IgD-negative memory B cell (primary cell): ENCODE measurements around the gene AUH. TPM values are rescaled to one million over a fixed set of nuclear protein-coding genes. Genes with fewer than 3 reads are reported as not detected.
A peak's percentile ranks its signal among the peaks of the same experiment; 100 is the strongest.

ENCODE experiments used
- H3K27ac Mint-ChIP-seq, 3 donors: one replicate each; pipeline ENCODE4 v1.8.0; 2020 to 2022; ENCODE audit warnings: mild to moderate bottlenecking in 3 of 3, mixed read lengths in 3 of 3, moderate library complexity in 1 of 3
- H3K27me3 Mint-ChIP-seq: one replicate; pipeline ENCODE4 v1.8.0; 2021; ENCODE audit warnings: mixed read lengths
- H3K36me3 Mint-ChIP-seq: one replicate; pipeline ENCODE4 v1.8.0; 2020; ENCODE audit warnings: mild to moderate bottlenecking, mixed read lengths
- H3K4me1 Mint-ChIP-seq, 3 donors: one replicate each; pipeline ENCODE4 v1.8.0; 2020 to 2022; ENCODE audit warnings: mixed read lengths in 3 of 3, mild to moderate bottlenecking in 1 of 3
- H3K4me3 Mint-ChIP-seq, 4 donors: one replicate each; pipeline ENCODE4 v1.8.0; 2020 to 2022; ENCODE audit warnings: mild to moderate bottlenecking in 4 of 4, mixed read lengths in 4 of 4, moderate library complexity in 3 of 4
- H3K9me3 Mint-ChIP-seq, 3 donors: one replicate each; pipeline ENCODE4 v1.8.0; 2020 to 2021; ENCODE audit warnings: mixed read lengths in 3 of 3, mild to moderate bottlenecking in 1 of 3
- polyA plus RNA-seq: library from polyadenylated mRNA; unstranded; fragments of 300-500 nt; fragmentation: Illumina TruSeq; gene quantifications from one replicate; pipeline ENCODE4 v1.2.3, GENCODE V29; 2021

The AUH gene
- polyA plus RNA-seq, 1 donor from 2014 or later, result 15.7 TPM

- Mint-ChIP-seq H3K27me3 (no peaks in the 10 kb centered on the region), H3K36me3 (peaks cover 18% of the 10 kb centered on the region), H3K4me3 (no peak overlapping the region), H3K9me3 (no peaks in the 10 kb centered on the region), H3K27ac (no peak overlapping the region), H3K4me1 (peaks cover 0 to 12% (median 3%) of the 10 kb centered on the region in 3 donors)
Measured at GRCh38 chr9:91214867-91215266, 146.9 kb downstream of the AUH start.

- no peaks in the 10 kb centered on the region for H3K27me3 Mint-ChIP-seq
- H3K27ac Mint-ChIP-seq, result no peak overlapping the region
- peaks cover 4 to 15% (median 6%) of the 10 kb centered on the region in 3 donors for H3K4me1 Mint-ChIP-seq
- H3K36me3 Mint-ChIP-seq, result peaks cover 17% of the 10 kb centered on the region
- no peaks in the 10 kb centered on the region for H3K9me3 Mint-ChIP-seq
- no peak overlapping the region for H3K4me3 Mint-ChIP-seq
Measured at GRCh38 chr9:91214086-91214485, 147.6 kb downstream of the AUH start.

GRCh38 chr9:91212596-91213243, 149.0 kb downstream of the AUH start:
- Mint-ChIP-seq H3K9me3 (no peaks in the 10 kb centered on the region), H3K4me1 (peaks cover 17 to 28% (median 18%) of the 10 kb centered on the region in 3 donors), H3K4me3 (no peak overlapping the region), H3K27ac (no peak overlapping the region), H3K36me3 (peaks cover 8% of the 10 kb centered on the region), H3K27me3 (no peaks in the 10 kb centered on the region)

GRCh38 chr9:91211919-91212318, 149.8 kb downstream of the AUH start:
- H3K9me3 Mint-ChIP-seq, result no peaks in the 10 kb centered on the region
- H3K27ac Mint-ChIP-seq, result peak overlapping the region in 1 of 3 donors; percentile 43
- peaks cover 23 to 35% (median 23%) of the 10 kb centered on the region in 3 donors for H3K4me1 Mint-ChIP-seq
- H3K27me3 Mint-ChIP-seq, result no peaks in the 10 kb centered on the region
- peaks cover 3% of the 10 kb centered on the region for H3K36me3 Mint-ChIP-seq
- no peak overlapping the region for H3K4me3 Mint-ChIP-seq

- Mint-ChIP-seq H3K9me3 (no peaks in the 10 kb centered on the region), H3K36me3 (peaks cover 3% of the 10 kb centered on the region), H3K4me3 (no peak overlapping the region), H3K27me3 (no peaks in the 10 kb centered on the region), H3K27ac (no peak overlapping the region), H3K4me1 (peaks cover 25 to 37% (median 27%) of the 10 kb centered on the region in 3 donors)
Measured at GRCh38 chr9:91211414-91211813, 150.3 kb downstream of the AUH start.

- no peak overlapping the region for H3K4me3 Mint-ChIP-seq
- H3K4me1 Mint-ChIP-seq, result peaks cover 28 to 38% (median 29%) of the 10 kb centered on the region in 3 donors
- no peak overlapping the region for H3K27ac Mint-ChIP-seq
- no peaks in the 10 kb centered on the region for H3K27me3 Mint-ChIP-seq
- H3K36me3 Mint-ChIP-seq, result peaks cover 3% of the 10 kb centered on the region
- H3K9me3 Mint-ChIP-seq, result no peaks in the 10 kb centered on the region
Measured at GRCh38 chr9:91210318-91210717, 151.4 kb downstream of the AUH start.

- no peaks in the 10 kb centered on the region for H3K9me3 Mint-ChIP-seq
- H3K27me3 Mint-ChIP-seq, result no peaks in the 10 kb centered on the region
- H3K36me3 Mint-ChIP-seq, result peaks cover 1% of the 10 kb centered on the region
- H3K4me1 Mint-ChIP-seq, result peaks cover 28 to 38% (median 34%) of the 10 kb centered on the region in 3 donors
- peak overlapping the region; percentile 38 to 91 (median 51) for H3K27ac Mint-ChIP-seq
- H3K4me3 Mint-ChIP-seq, result peak overlapping the region in 3 of 4 donors; percentile 38 to 85 (median 78)
Measured at GRCh38 chr9:91208837-91209236, 152.9 kb downstream of the AUH start.

- Mint-ChIP-seq H3K27me3 (no peaks in the 10 kb centered on the region), H3K4me3 (peak overlapping the region; percentile 57 to 85 (median 75)), H3K4me1 (peaks cover 28 to 38% (median 34%) of the 10 kb centered on the region in 3 donors), H3K36me3 (peaks cover 1% of the 10 kb centered on the region), H3K27ac (peak overlapping the region; percentile 38 to 91 (median 51)), H3K9me3 (no peaks in the 10 kb centered on the region)
Measured at GRCh38 chr9:91208419-91208745, 153.3 kb downstream of the AUH start.

- Mint-ChIP-seq H3K9me3 (no peaks in the 10 kb centered on the region), H3K36me3 (peaks cover 4% of the 10 kb centered on the region), H3K27me3 (no peaks in the 10 kb centered on the region), H3K4me1 (peaks cover 29 to 38% (median 34%) of the 10 kb centered on the region in 3 donors), H3K4me3 (peak overlapping the region; percentile 57 to 85 (median 75)), H3K27ac (peak overlapping the region; percentile 38 to 91 (median 51))
Measured at GRCh38 chr9:91207729-91208418, 153.8 kb downstream of the AUH start.

GRCh38 chr9:91207397-91207728, 154.4 kb downstream of the AUH start:
- Mint-ChIP-seq H3K27me3 (no peaks in the 10 kb centered on the region), H3K27ac (peak overlapping the region in 2 of 3 donors; percentile 38 to 91), H3K9me3 (no peaks in the 10 kb centered on the region), H3K4me3 (peak overlapping the region; percentile 57 to 85 (median 75)), H3K4me1 (peaks cover 30 to 35% (median 34%) of the 10 kb centered on the region in 3 donors), H3K36me3 (peaks cover 4% of the 10 kb centered on the region)

GRCh38 chr9:91206806-91207205, 154.9 kb downstream of the AUH start:
- H3K4me1 Mint-ChIP-seq, result peaks cover 28 to 34% (median 29%) of the 10 kb centered on the region in 3 donors
- no peaks in the 10 kb centered on the region for H3K27me3 Mint-ChIP-seq
- peaks cover 4% of the 10 kb centered on the region for H3K36me3 Mint-ChIP-seq
- H3K4me3 Mint-ChIP-seq, result peak overlapping the region in 1 of 4 donors; percentile 27
- no peaks in the 10 kb centered on the region for H3K9me3 Mint-ChIP-seq
- H3K27ac Mint-ChIP-seq, result peak overlapping the region in 2 of 3 donors; percentile 38 to 82

GRCh38 chr9:91202736-91203283, 158.9 kb downstream of the AUH start:
- Mint-ChIP-seq H3K4me3 (no peak overlapping the region), H3K4me1 (peaks cover 18 to 22% (median 20%) of the 10 kb centered on the region in 3 donors), H3K27me3 (no peaks in the 10 kb centered on the region), H3K36me3 (peaks cover 4% of the 10 kb centered on the region), H3K9me3 (peaks cover 0 to 2% (median 0%) of the 10 kb centered on the region in 3 donors), H3K27ac (no peak overlapping the region)

- Mint-ChIP-seq H3K27me3 (no peaks in the 10 kb centered on the region), H3K4me3 (no peak overlapping the region), H3K27ac (no peak overlapping the region), H3K9me3 (peaks cover 0 to 2% (median 0%) of the 10 kb centered on the region in 3 donors), H3K36me3 (peaks cover 4% of the 10 kb centered on the region), H3K4me1 (peaks cover 6 to 10% (median 9%) of the 10 kb centered on the region in 3 donors)
Measured at GRCh38 chr9:91200692-91201336, 160.9 kb downstream of the AUH start.

GRCh38 chr9:91199739-91200497, 161.8 kb downstream of the AUH start:
- Mint-ChIP-seq H3K27me3 (no peaks in the 10 kb centered on the region), H3K27ac (peak overlapping the region in 1 of 3 donors; percentile 50), H3K9me3 (peaks cover 0 to 2% (median 0%) of the 10 kb centered on the region in 3 donors), H3K4me1 (peaks cover 6 to 10% (median 9%) of the 10 kb centered on the region in 3 donors), H3K4me3 (peak overlapping the region in 1 of 4 donors; percentile 67), H3K36me3 (peaks cover 4% of the 10 kb centered on the region)
